WTC11 (cell line): ENCODE data around the gene PCTP. TPM values are rescaled to one million over a fixed set of nuclear protein-coding genes. Genes with fewer than 3 reads are reported as not detected.
A peak's percentile ranks its signal among the peaks of the same experiment; 100 is the strongest.

Source experiments
- ATAC-seq: fragments of 200-7000 bp; cut with Tn5 transposase; 2 replicates; pipeline ENCODE4 v1.10.0; 2021; ENCODE audit warnings: mild to moderate bottlenecking, moderate library complexity
- CTCF ChIA-PET: fragments of 300-600 bp; sonication (Branson Sonifier 250); formaldehyde crosslinking; loops from one replicate; lab custom pipeline; 2021; ENCODE audit warnings: antibody characterized with exemption; lab: Charles Lee
- POLR2A ChIA-PET: fragments of 350-600 bp; sonication (Branson Sonifier 250); formaldehyde crosslinking; loops from one replicate; lab custom pipeline; 2021; ENCODE audit warnings: antibody characterized with exemption; lab: Charles Lee
- DNase-seq: peaks from one replicate; pipeline ENCODE4 v3.0.0; 2021; ENCODE audit warnings: low spot score
- H3K27ac Mint-ChIP-seq: 2 replicates; pipeline ENCODE4 v1.8.0; 2021; ENCODE audit warnings: mixed read lengths
- H3K27me3 Mint-ChIP-seq: 2 replicates; pipeline ENCODE4 v1.8.0; 2021; ENCODE audit warnings: low read depth, mild to moderate bottlenecking, moderate library complexity, mixed read lengths
- H3K36me3 Mint-ChIP-seq: 2 replicates; pipeline ENCODE4 v1.8.0; 2021; ENCODE audit warnings: mixed read lengths
- H3K4me1 Mint-ChIP-seq: 2 replicates; pipeline ENCODE4 v1.8.0; 2022; ENCODE audit warnings: mixed read lengths
- H3K4me3 Mint-ChIP-seq: 2 replicates; pipeline ENCODE4 v1.8.0; 2021; ENCODE audit warnings: mild to moderate bottlenecking, moderate library complexity, mixed read lengths
- H3K9me3 Mint-ChIP-seq: 2 replicates; pipeline ENCODE4 v1.8.0; 2021; ENCODE audit warnings: mixed read lengths
- E2F1 ChIP-seq: sonication (generic); formaldehyde crosslinking; IDR thresholded peaks from 2 replicates; pipeline ENCODE4 v1.8.0; 2022; ENCODE audit warnings: mild to moderate bottlenecking, missing genetic modification reagents
- FOXK1 ChIP-seq: sonication (generic); formaldehyde crosslinking; IDR thresholded peaks from 2 replicates; pipeline ENCODE4 v1.8.0; 2022; ENCODE audit warnings: mild to moderate bottlenecking, moderate library complexity, missing genetic modification reagents
- GABPB1 ChIP-seq: sonication (generic); formaldehyde crosslinking; IDR thresholded peaks from 2 replicates; pipeline ENCODE4 v1.8.1; 2023; ENCODE audit warnings: mild to moderate bottlenecking, missing genetic modification reagents
- GTF2I ChIP-seq: fragments of 250-450 bp; sonication (Bioruptor Pico); conservative IDR thresholded peaks from 2 replicates; pipeline ENCODE4 v1.4.0; 2021; ENCODE audit warnings: mild to moderate bottlenecking
- HMGA2 ChIP-seq: fragments of 250-450 bp; sonication (Bioruptor Pico); IDR thresholded peaks from 2 replicates; pipeline ENCODE4 v1.4.0; 2021; ENCODE audit warnings: mild to moderate bottlenecking, moderate library complexity
- MAX ChIP-seq: sonication (generic); formaldehyde crosslinking; IDR thresholded peaks from 2 replicates; pipeline ENCODE4 v1.8.0; 2022; ENCODE audit warnings: mild to moderate bottlenecking, missing genetic modification reagents
- MXD4 ChIP-seq: fragments of 250-450 bp; sonication (Bioruptor Pico); IDR thresholded peaks from 2 replicates; pipeline ENCODE4 v1.8.0; 2021; ENCODE audit warnings: mild to moderate bottlenecking, moderate library complexity, borderline replicate concordance
- MYBL2 ChIP-seq: sonication (generic); formaldehyde crosslinking; IDR thresholded peaks from 2 replicates; pipeline ENCODE4 v1.8.1; 2023; ENCODE audit warnings: mild to moderate bottlenecking, moderate library complexity, missing genetic modification reagents
- RELA ChIP-seq: sonication (generic); formaldehyde crosslinking; IDR thresholded peaks from 2 replicates; pipeline ENCODE4 v1.8.1; 2022; ENCODE audit warnings: missing genetic modification reagents, mild to moderate bottlenecking, borderline replicate concordance
- SMAD3 ChIP-seq: sonication (generic); formaldehyde crosslinking; IDR thresholded peaks from 2 replicates; pipeline ENCODE4 v1.8.0; 2022; ENCODE audit warnings: missing genetic modification reagents, mild to moderate bottlenecking, borderline replicate concordance
- SP1 ChIP-seq: sonication (generic); formaldehyde crosslinking; conservative IDR thresholded peaks from 2 replicates; pipeline ENCODE4 v1.8.1; 2022; ENCODE audit warnings: missing genetic modification reagents
- TEAD1 ChIP-seq: sonication (generic); formaldehyde crosslinking; IDR thresholded peaks from 2 replicates; pipeline ENCODE4 v1.8.0; 2022; ENCODE audit warnings: mild to moderate bottlenecking, missing genetic modification reagents
- ZBTB21 ChIP-seq: sonication (generic); formaldehyde crosslinking; IDR thresholded peaks from 2 replicates; pipeline ENCODE4 v1.8.1; 2023; ENCODE audit warnings: mild to moderate bottlenecking, missing genetic modification reagents, borderline replicate concordance
- ZNF317 ChIP-seq: sonication (generic); formaldehyde crosslinking; IDR thresholded peaks from 2 replicates; pipeline ENCODE4 v1.8.1; 2023; ENCODE audit warnings: low read depth, mild to moderate bottlenecking, moderate library complexity, missing genetic modification reagents, borderline replicate concordance
- ZNF416 ChIP-seq: fragments of 250-450 bp; sonication (Bioruptor Pico); IDR thresholded peaks from 2 replicates; pipeline ENCODE4 v1.9.0; 2021; ENCODE audit warnings: mild to moderate bottlenecking, inconsistent platforms
- ZNF423 ChIP-seq: fragments of 250-450 bp; sonication (Bioruptor Pico); IDR thresholded peaks from 2 replicates; pipeline ENCODE4 v2.1.2; 2022; ENCODE audit warnings: mild to moderate bottlenecking, moderate library complexity
- ZNF512 ChIP-seq: sonication (generic); formaldehyde crosslinking; IDR thresholded peaks from 2 replicates; pipeline ENCODE4 v1.8.1; 2022; ENCODE audit warnings: missing genetic modification reagents, borderline replicate concordance
- total RNA-seq: library from RNA; stranded (reverse); gene quantifications from 3 replicates; pipeline ENCODE4 v1.2.3, GENCODE V29; 2021
- TF ChIP-seq, protein P1 (sequence below): sonication (generic); formaldehyde crosslinking; IDR thresholded peaks from 2 replicates; pipeline ENCODE4 v1.8.1; 2022; ENCODE audit warnings: low read depth, mild to moderate bottlenecking, moderate library complexity, missing genetic modification reagents, borderline replicate concordance

Gene PCTP
- total RNA-seq, 1 experiment from 2014 or later: 10.3 TPM

DNA sequence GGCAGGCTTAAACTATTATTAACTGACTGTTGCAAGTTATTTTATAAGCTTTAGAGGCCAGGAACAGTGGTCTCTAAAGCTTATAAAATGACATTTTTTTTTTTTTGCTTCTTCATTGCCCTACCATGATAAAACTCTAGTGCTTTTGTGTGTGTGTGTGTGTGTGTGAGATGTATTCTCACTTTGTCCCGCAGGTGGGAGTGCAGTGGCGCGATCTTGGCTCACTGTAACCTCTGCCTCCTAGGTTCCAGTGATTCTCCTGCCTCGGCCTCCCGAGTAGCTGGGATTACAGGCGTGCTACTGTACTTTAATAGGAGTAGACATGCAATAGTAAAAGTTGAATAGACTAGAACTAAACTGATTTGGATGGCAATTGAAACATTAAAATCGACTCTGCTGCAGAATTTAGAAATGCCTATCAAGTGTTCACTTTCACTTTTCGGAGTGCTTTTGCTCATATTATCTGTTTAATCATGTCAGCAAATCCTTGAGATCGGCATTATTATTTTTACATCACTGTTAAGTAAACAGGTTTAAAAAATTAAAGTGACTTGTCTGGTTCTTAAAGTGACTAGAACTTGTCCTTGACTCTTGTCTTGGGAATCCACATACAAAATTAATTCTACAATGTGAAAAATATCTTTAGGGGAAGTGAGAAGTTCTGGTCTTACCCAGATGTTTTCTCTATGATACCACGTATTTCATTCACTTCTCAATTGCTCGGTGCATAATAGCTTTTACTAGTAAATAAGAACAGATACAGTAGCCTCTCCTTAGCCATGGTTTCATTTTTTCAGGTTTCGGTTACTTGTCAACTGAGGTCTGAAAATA lies 8.4 kb upstream of the PCTP start:
- DNase-seq (no peak), ATAC-seq (no peak)
- no peak overlapping the region for H3K4me3 Mint-ChIP-seq
- no peaks in the 10 kb centered on the region for H3K4me1 Mint-ChIP-seq
- no peaks in the 10 kb centered on the region for H3K9me3 Mint-ChIP-seq
- TF ChIP-seq MAX (CRISPR knock-in tag): no peak
- no peak for TF ChIP-seq E2F1 (CRISPR knock-in tag)
- TF ChIP-seq, protein P1, sequence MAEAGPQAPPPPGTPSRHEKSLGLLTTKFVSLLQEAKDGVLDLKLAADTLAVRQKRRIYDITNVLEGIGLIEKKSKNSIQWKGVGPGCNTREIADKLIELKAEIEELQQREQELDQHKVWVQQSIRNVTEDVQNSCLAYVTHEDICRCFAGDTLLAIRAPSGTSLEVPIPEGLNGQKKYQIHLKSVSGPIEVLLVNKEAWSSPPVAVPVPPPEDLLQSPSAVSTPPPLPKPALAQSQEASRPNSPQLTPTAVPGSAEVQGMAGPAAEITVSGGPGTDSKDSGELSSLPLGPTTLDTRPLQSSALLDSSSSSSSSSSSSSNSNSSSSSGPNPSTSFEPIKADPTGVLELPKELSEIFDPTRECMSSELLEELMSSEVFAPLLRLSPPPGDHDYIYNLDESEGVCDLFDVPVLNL: no peak
- TF ChIP-seq FOXK1: no peak
- TF ChIP-seq ZNF317 (CRISPR knock-in tag): no peak
- TF ChIP-seq MYBL2 (CRISPR knock-in tag): no peak
- TF ChIP-seq TEAD1 (CRISPR knock-in tag): no peak
- TF ChIP-seq HMGA2 (CRISPR knock-in tag): no peak
- no peak for TF ChIP-seq SMAD3 (CRISPR knock-in tag)
- TF ChIP-seq SP1: no peak
- TF ChIP-seq ZNF423 (CRISPR knock-in tag): no peak
- no peak for TF ChIP-seq ZNF416
- no peak for TF ChIP-seq ZNF512 (CRISPR knock-in tag)
- ChIA-PET POLR2A (no interaction called here), CTCF (interaction anchor here (0.6 to 1.2 kb wide), 4 partner anchors 16 to 354 kb away, joined by 3 read pairs; no protein-coding TSS in a partner anchor)
- H3K27ac Mint-ChIP-seq: no peak overlapping the region
- H3K27me3 Mint-ChIP-seq: no peaks in the 10 kb centered on the region
- H3K36me3 Mint-ChIP-seq: no peaks in the 10 kb centered on the region

GRCh38 chr17:55743103-55743679 lies 7.7 kb upstream of the PCTP start:
- Mint-ChIP-seq H3K9me3 (no peaks in the 10 kb centered on the region), H3K4me1 (no peaks in the 10 kb centered on the region), H3K4me3 (no peak overlapping the region), H3K27me3 (no peaks in the 10 kb centered on the region), H3K27ac (no peak overlapping the region)
- ChIA-PET POLR2A (no interaction called here), CTCF (interaction anchor here (1.2 kb wide), 1 partner anchor 18 kb away, joined by 3 read pairs; no protein-coding TSS in a partner anchor)
- ATAC-seq: no peak
- TF ChIP-seq GABPB1 (CRISPR knock-in tag) (peak; percentile 94), MXD4 (CRISPR knock-in tag) (no peak)
- TF ChIP-seq, all 79 proteins: peak for 1
- no peak for DNase-seq
- no peaks in the 10 kb centered on the region for H3K36me3 Mint-ChIP-seq

- DNase-seq: no peak
- ChIA-PET CTCF (no interaction called here), POLR2A (no interaction called here)
- Mint-ChIP-seq H3K36me3 (no peaks in the 10 kb centered on the region), H3K9me3 (no peaks in the 10 kb centered on the region), H3K27ac (no peak overlapping the region), H3K4me1 (peaks cover 1% of the 10 kb centered on the region), H3K27me3 (no peaks in the 10 kb centered on the region), H3K4me3 (no peak overlapping the region)
- no peak for ATAC-seq
- TF ChIP-seq ZBTB21 (CRISPR knock-in tag): no peak
- TF ChIP-seq GTF2I (CRISPR knock-in tag): no peak
- TF ChIP-seq RELA (CRISPR knock-in tag): no peak
These were observed 5.6 kb upstream of the PCTP start for GRCh38 chr17:55745258-55745657.
